CD14-positive monocyte (primary cell): ENCODE data around the gene DDX46. TPM values are rescaled to one million over a fixed set of nuclear protein-coding genes. Genes with fewer than 3 reads are reported as not detected.

Experiments
- DNase-seq, 3 donors: peaks; one replicate each; pipeline ENCODE4 v3.0.0-alpha.2; 2011 to 2022
- H2AFZ ChIP-seq: 2 replicates; pipeline ENCODE4 v1.6.0; 2012; ENCODE audit warnings: mild to moderate bottlenecking, low read depth, low read length, inconsistent platforms; ENCODE audit not compliant: insufficient read depth, poor library complexity, severe bottlenecking
- H3K27ac ChIP-seq, 2 donors: 1 replicate in 1 of 2; 2 replicates in 1 of 2; pipeline ENCODE4 v1.5.1; 2012 to 2013; ENCODE audit warnings: low read length in 2 of 2, control low read depth in 1 of 2, inconsistent platforms in 1 of 2, low read depth in 1 of 2, mild to moderate bottlenecking in 1 of 2
- H3K27me3 ChIP-seq, 2 donors: one replicate each; pipeline versions ENCODE4 v1.6.0 to v1.6.1; 2011 to 2013; ENCODE audit warnings: low read length in 2 of 2; ENCODE audit not compliant: control insufficient read depth in 2 of 2, insufficient read depth in 2 of 2
- H3K36me3 ChIP-seq, 2 donors: replicated peaks in 1 of 2; 1 replicate in 1 of 2; 2 replicates in 1 of 2; pipeline versions ENCODE4 v1.5.1 to v1.6.1; 2012 to 2013; ENCODE audit warnings: low read length in 2 of 2, control low read depth in 1 of 2, inconsistent platforms in 1 of 2, mild to moderate bottlenecking in 1 of 2; ENCODE audit not compliant: insufficient read depth in 2 of 2, control insufficient read depth in 1 of 2
- H3K4me1 ChIP-seq, 2 donors: 1 replicate in 1 of 2; 2 replicates in 1 of 2; pipeline versions ENCODE4 v1.5.1 to v1.6.1; 2012 to 2013; ENCODE audit warnings: low read length in 2 of 2, control low read depth in 1 of 2, inconsistent platforms in 1 of 2, mild to moderate bottlenecking in 1 of 2, moderate library complexity in 1 of 2; ENCODE audit not compliant: insufficient read depth in 2 of 2, control insufficient read depth in 1 of 2
- H3K4me2 ChIP-seq: replicated peaks from 2 replicates; pipeline ENCODE3; 2012; ENCODE audit warnings: low read length, moderate library complexity, mild to moderate bottlenecking; ENCODE audit not compliant: poor library complexity, severe bottlenecking; ENCODE audit errors: extremely low read depth
- H3K4me3 ChIP-seq, 3 experiments: fragments of 200-600 bp in 1 of 3; sonication (generic) in 1 of 3; replicated peaks in 1 of 3; 1 replicate in 2 of 3; 2 replicates in 1 of 3; pipeline ENCODE4 v1.5.1; 2011 to 2013; ENCODE audit warnings: low read length in 3 of 3, mild to moderate bottlenecking in 3 of 3, control low read depth in 2 of 3, low read depth in 2 of 3, inconsistent platforms in 1 of 3, moderate library complexity in 1 of 3
- H3K79me2 ChIP-seq: 2 replicates; pipeline ENCODE4 v1.6.0; 2012; ENCODE audit warnings: mild to moderate bottlenecking, control low read depth, inconsistent platforms, low read length, moderate library complexity; ENCODE audit not compliant: insufficient read depth
- H3K9ac ChIP-seq: 2 replicates; pipeline ENCODE4 v1.6.0; 2017; ENCODE audit warnings: low read length, mild to moderate bottlenecking; ENCODE audit not compliant: insufficient read depth, poor library complexity, severe bottlenecking
- H3K9me3 ChIP-seq, 2 donors: replicated peaks in 1 of 2; 1 replicate in 1 of 2; 2 replicates in 1 of 2; pipeline versions ENCODE4 v1.5.1 to v1.6.1; 2012 to 2013; ENCODE audit warnings: low read length in 2 of 2, control low read depth in 1 of 2; ENCODE audit not compliant: control insufficient read depth in 1 of 2, insufficient read depth in 1 of 2
- H4K20me1 ChIP-seq: 2 replicates; pipeline ENCODE4 v1.6.0; 2012; ENCODE audit warnings: mild to moderate bottlenecking, low read length, control low read depth, moderate library complexity; ENCODE audit not compliant: insufficient read depth
- H3K27ac Mint-ChIP-seq, 7 donors: one replicate each; pipeline ENCODE4 v1.8.0; 2020; ENCODE audit warnings: mild to moderate bottlenecking in 7 of 7, mixed read lengths in 7 of 7, moderate library complexity in 6 of 7, inconsistent platforms in 2 of 7
- H3K27me3 Mint-ChIP-seq, 3 donors: one replicate each; pipeline ENCODE4 v1.8.0; 2021 to 2022; ENCODE audit warnings: low read depth in 3 of 3, mild to moderate bottlenecking in 3 of 3, mixed read lengths in 3 of 3, moderate library complexity in 3 of 3, inconsistent platforms in 1 of 3
- H3K36me3 Mint-ChIP-seq, 2 donors: one replicate each; pipeline ENCODE4 v1.8.0; 2020; ENCODE audit warnings: mixed read lengths in 2 of 2, inconsistent platforms in 1 of 2, mild to moderate bottlenecking in 1 of 2
- H3K4me1 Mint-ChIP-seq: one replicate; pipeline ENCODE4 v1.8.0; 2020; ENCODE audit warnings: mild to moderate bottlenecking, mixed read lengths
- H3K4me3 Mint-ChIP-seq, 2 donors: one replicate each; pipeline ENCODE4 v1.8.0; 2020; ENCODE audit warnings: mild to moderate bottlenecking in 2 of 2, mixed read lengths in 2 of 2, moderate library complexity in 1 of 2
- H3K9me3 Mint-ChIP-seq, 7 donors: one replicate each; pipeline ENCODE4 v1.8.0; 2020 to 2022; ENCODE audit warnings: mixed read lengths in 7 of 7, mild to moderate bottlenecking in 6 of 7, moderate library complexity in 6 of 7, inconsistent platforms in 2 of 7
- CTCF ChIP-seq: fragments of 200-600 bp; IDR thresholded peaks from one replicate; pipeline ENCODE4 v1.8.0; 2022; ENCODE audit warnings: antibody characterized with exemption, mild to moderate bottlenecking
- WGBS: methylation state at CpG from one replicate; pipeline ENCODE4 v1.1.5; 2013; ENCODE audit warnings: missing lambda C conversion rate; ENCODE audit not compliant: insufficient coverage; 5-methylcytosine and 5-hydroxymethylcytosine counted together
- intact Hi-C, 2 donors: fragments of 100-400 bp; cut with micrococcal nuclease; formaldehyde crosslinking; loops; one replicate each; pipeline versions ENCODE4 v1.15.0 to v1.15.1; 2023
- polyA plus RNA-seq, 3 donors: library from polyadenylated mRNA; depleted of rRNA in 1 of 3; unstranded in 2 of 3; stranded (reverse) in 1 of 3; fragments of 300-500 nt in 2 of 3; fragments of >200 nt in 1 of 3; fragmentation: Illumina TruSeq in 2 of 3; gene quantifications; 1 replicate in 2 of 3; 2 replicates in 1 of 3; pipeline ENCODE4 v1.2.3, GENCODE V29; 2012 to 2021

The DDX46 gene
- polyA plus RNA-seq, 3 donors: 7.6 to 22.3 (median 11.8) TPM

- peaks cover under 1 to 4% of the 10 kb centered on the region in 2 donors for H3K4me1 ChIP-seq
- no peak overlapping the region for H3K27ac Mint-ChIP-seq
- intact Hi-C loops: loop anchor here in 1 of 2 donors (5.0 kb wide), 1 partner anchor 36 kb away; no protein-coding TSS in a partner anchor
These were observed 60.2 kb downstream of the DDX46 start for GRCh38 chr5:134818776-134819175.

GRCh38 chr5:134819407-134819963 is 60.9 kb downstream of the DDX46 start:
- Mint-ChIP-seq H3K36me3 (peaks cover 75 to 91% of the 10 kb centered on the region in 2 donors), H3K27ac (no peak overlapping the region), H3K27me3 (peaks cover 0 to 4% (median 0%) of the 10 kb centered on the region in 3 donors), H3K9me3 (peaks cover 0 to 3% (median 0%) of the 10 kb centered on the region in 7 donors), H3K4me1 (no peaks in the 10 kb centered on the region), H3K4me3 (no peak overlapping the region)
- Histone ChIP-seq H4K20me1 (peaks cover 2% of the 10 kb centered on the region), H3K27ac (no peak overlapping the region), H3K27me3 (no peaks in the 10 kb centered on the region), H2AFZ (no peak overlapping the region), H3K9me3 (no peaks in the 10 kb centered on the region), H3K79me2 (no peaks in the 10 kb centered on the region), H3K9ac (no peak overlapping the region), H3K4me1 (peaks cover 0 to under 1% of the 10 kb centered on the region in 2 donors), H3K4me3 (no peak overlapping the region), H3K36me3 (peaks cover 73 to 99% of the 10 kb centered on the region in 2 donors), H3K4me2 (no peak overlapping the region)
- TF ChIP-seq CTCF: no peak
- 100% methylated on average over 1 of the region's 4 CpGs for WGBS
- DNase-seq: no peak
- intact Hi-C loops: loop anchor here in 1 of 2 donors (5.0 kb wide), 1 partner anchor 37 kb away; no protein-coding TSS in a partner anchor

More at GRCh38 chr5:134818776-134819175, 60.2 kb downstream of the DDX46 start:
- H3K9me3 Mint-ChIP-seq: peaks cover 0 to 3% (median 0%) of the 10 kb centered on the region in 7 donors
- H3K27ac ChIP-seq: no peak overlapping the region
- peaks cover 68 to 92% of the 10 kb centered on the region in 2 donors for H3K36me3 ChIP-seq
- TF ChIP-seq CTCF: no peak
- no peak for DNase-seq
- H4K20me1 ChIP-seq: peaks cover 4% of the 10 kb centered on the region
- H3K4me1 Mint-ChIP-seq: peaks cover 6% of the 10 kb centered on the region
- H3K4me3 ChIP-seq: no peak overlapping the region
- H3K4me2 ChIP-seq: no peak overlapping the region
- H3K36me3 Mint-ChIP-seq: peaks cover 75 to 88% of the 10 kb centered on the region in 2 donors
- no peak overlapping the region for H2AFZ ChIP-seq
- H3K27me3 Mint-ChIP-seq: peaks cover 0 to 4% (median 0%) of the 10 kb centered on the region in 3 donors
- H3K9me3 ChIP-seq: no peaks in the 10 kb centered on the region
- no peak overlapping the region for H3K9ac ChIP-seq
- no peak overlapping the region for H3K4me3 Mint-ChIP-seq
- WGBS: no CpG with 5 or more reads among the region's 4 CpGs
- H3K79me2 ChIP-seq: no peaks in the 10 kb centered on the region
- H3K27me3 ChIP-seq: no peaks in the 10 kb centered on the region
